HL-60 (cell line): ENCODE data around the gene CLDN16.

ENCODE experiments used
- GABPA ChIP-seq: IDR thresholded peaks from 2 replicates; pipeline ENCODE4 v1.6.1; 2012; ENCODE audit warnings: low read depth
- POLR2AphosphoS5 ChIP-seq: IDR thresholded peaks from 2 replicates; pipeline ENCODE4 v1.6.1; 2012; ENCODE audit warnings: low read depth
- SPI1 ChIP-seq: IDR thresholded peaks from 2 replicates; pipeline ENCODE4 v1.6.1; 2012; ENCODE audit warnings: low read depth, mild to moderate bottlenecking, borderline replicate concordance
- TF ChIP-seq, protein P1 (sequence below): IDR thresholded peaks from one replicate; pipeline ENCODE4 v1.5.1; 2011; ENCODE audit warnings: low read length, control low read depth, inconsistent platforms; ENCODE audit not compliant: insufficient read depth

DNA sequence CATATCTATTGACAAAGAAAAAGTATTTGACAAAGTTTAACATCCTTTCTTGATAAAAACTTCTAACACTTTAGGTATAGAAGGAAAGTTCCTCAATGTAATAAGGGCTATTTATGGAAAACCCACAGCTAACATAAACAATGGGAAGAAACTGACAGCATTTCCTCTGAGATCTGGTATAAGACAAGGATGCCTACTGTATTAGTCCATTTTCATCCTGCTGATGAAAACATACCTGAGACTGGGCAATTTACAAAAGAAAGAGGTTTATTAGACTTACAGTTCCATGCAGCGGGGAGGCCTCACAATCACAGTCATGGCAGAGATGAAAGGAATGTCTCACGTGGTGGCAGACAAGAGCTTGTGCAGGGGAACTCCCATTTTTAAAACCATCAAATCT, 47.9 kb upstream of the CLDN16 start:
- TF ChIP-seq, protein P1, sequence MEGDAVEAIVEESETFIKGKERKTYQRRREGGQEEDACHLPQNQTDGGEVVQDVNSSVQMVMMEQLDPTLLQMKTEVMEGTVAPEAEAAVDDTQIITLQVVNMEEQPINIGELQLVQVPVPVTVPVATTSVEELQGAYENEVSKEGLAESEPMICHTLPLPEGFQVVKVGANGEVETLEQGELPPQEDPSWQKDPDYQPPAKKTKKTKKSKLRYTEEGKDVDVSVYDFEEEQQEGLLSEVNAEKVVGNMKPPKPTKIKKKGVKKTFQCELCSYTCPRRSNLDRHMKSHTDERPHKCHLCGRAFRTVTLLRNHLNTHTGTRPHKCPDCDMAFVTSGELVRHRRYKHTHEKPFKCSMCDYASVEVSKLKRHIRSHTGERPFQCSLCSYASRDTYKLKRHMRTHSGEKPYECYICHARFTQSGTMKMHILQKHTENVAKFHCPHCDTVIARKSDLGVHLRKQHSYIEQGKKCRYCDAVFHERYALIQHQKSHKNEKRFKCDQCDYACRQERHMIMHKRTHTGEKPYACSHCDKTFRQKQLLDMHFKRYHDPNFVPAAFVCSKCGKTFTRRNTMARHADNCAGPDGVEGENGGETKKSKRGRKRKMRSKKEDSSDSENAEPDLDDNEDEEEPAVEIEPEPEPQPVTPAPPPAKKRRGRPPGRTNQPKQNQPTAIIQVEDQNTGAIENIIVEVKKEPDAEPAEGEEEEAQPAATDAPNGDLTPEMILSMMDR, result no peak
- TF ChIP-seq GABPA, result no peak
- TF ChIP-seq POLR2AphosphoS5, result no peak
- TF ChIP-seq SPI1, result no peak
